Coronary artery (tissue), 2 donors: ENCODE measurements around the gene CHAT.

Experiments
- DNase-seq: peaks from one replicate; pipeline ENCODE4 v3.0.0-alpha.2; 2017; ENCODE audit warnings: low spot score
- H3K27ac ChIP-seq, 2 donors: fragments of 200-600 bp; sonication (generic); one replicate each; pipeline ENCODE4 v1.5.1; 2016 to 2019
- H3K4me3 ChIP-seq: fragments of 200-600 bp; sonication (generic); 2 replicates; pipeline ENCODE4 v1.5.1; 2016; ENCODE audit warnings: mild to moderate bottlenecking, moderate library complexity
- CTCF ChIP-seq: fragments of 200-600 bp; sonication (generic); IDR thresholded peaks from one replicate; pipeline ENCODE4 v1.5.1; 2019; ENCODE audit warnings: antibody characterized with exemption

The CHAT gene

DNA sequence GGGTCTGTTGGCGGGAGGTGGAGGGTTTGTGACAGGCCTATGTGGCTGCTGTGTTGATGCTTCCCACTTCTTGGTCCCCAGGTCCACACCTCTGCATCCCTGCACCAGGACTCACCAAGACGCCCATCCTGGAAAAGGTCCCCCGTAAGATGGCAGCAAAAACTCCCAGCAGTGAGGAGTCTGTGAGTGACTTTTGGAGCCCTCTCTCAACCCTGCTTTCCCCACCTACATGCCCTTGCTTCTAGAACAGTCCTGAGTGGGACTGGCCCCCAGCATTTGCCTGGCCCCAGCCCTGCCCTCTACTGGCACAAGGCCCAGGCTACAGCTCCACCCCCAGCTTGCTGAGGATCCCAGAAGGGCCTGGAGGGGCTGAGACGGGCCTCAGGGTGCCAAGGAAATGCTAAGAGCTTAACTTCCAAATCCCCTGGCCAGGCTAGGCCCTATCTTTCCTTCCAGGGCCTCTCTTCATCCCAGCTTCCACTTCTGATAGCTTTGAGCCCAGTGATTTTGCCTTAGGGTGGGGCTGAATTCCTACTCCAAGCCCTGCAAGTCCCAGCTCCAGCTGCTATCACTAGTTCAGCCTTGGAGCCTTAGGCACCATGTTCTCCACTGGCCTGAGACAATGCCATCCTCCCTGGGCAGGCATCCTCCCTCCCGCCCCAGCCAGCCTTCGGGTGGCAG lies 2.7 kb downstream of the CHAT start:
- no peak for TF ChIP-seq CTCF
- no peak overlapping the region for H3K27ac ChIP-seq
- no peak overlapping the region for H3K4me3 ChIP-seq
- DNase-seq: peak; percentile 40

GRCh38 chr10:49617121-49618020 lies 3.5 kb downstream of the CHAT start:
- Histone ChIP-seq H3K4me3 (no peak overlapping the region), H3K27ac (no peak overlapping the region)
- peak; percentile 29 for DNase-seq
- TF ChIP-seq CTCF: no peak

DNA sequence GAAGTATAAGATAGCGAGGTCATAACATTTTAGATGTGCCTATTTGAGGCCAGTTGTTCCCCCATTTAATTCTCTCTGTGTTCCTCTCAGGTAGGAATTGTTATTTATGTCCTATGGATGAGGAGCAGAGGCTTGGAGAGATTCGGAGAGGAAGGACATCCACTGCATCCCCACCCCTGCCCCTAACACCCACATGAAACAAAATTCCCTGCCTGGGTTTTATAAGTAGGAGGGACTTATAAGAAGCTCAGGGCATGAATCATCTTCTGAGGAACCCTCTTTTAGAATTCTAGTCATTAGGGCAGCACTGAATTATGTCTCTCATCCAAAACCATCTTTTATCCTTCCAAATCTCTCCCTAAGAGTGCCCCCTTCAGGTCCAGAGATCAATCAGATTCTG lies 5.0 kb downstream of the CHAT start:
- H3K27ac ChIP-seq: no peak overlapping the region
- no peak overlapping the region for H3K4me3 ChIP-seq
- DNase-seq: no peak
- no peak for TF ChIP-seq CTCF

DNA sequence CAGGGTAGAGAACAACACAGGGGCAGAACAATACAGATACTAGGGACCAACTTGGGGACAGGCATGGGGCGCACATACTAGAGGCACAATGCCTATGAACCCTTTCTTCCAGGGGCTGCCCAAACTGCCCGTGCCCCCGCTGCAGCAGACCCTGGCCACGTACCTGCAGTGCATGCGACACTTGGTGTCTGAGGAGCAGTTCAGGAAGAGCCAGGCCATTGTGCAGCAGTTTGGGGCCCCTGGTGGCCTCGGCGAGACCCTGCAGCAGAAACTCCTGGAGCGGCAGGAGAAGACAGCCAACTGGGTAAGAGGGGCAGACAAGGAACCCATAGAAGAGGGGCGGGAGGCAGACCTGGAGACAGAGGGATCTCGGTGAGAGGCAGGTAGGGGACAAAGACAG lies 5.8 kb downstream of the CHAT start:
- no peak for TF ChIP-seq CTCF
- DNase-seq: no peak
- Histone ChIP-seq H3K27ac (no peak overlapping the region), H3K4me3 (no peak overlapping the region)

DNA sequence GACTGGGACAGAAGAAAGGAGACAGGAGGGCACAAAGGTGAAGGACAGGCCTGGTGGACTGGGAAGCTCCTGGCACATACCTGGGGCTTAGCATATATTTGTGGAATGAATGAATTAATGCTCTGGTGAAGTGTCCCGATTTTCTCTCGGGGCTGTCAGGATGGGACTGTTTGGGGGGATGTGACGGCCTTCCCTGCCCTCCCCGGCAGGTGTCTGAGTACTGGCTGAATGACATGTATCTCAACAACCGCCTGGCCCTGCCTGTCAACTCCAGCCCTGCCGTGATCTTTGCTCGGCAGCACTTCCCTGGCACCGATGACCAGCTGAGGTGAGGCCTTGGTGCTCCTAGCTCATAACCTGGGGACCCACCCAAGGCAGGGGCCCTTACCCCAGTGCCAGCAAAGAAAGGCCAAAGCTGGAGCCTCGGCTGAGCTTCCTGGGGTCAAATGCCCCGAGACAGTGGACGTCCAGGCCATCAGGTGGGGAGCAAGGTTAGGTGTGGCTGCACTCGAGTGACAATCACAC lies 6.5 kb downstream of the CHAT start:
- no peak overlapping the region for H3K27ac ChIP-seq
- H3K4me3 ChIP-seq: no peak overlapping the region
- no peak for DNase-seq
- no peak for TF ChIP-seq CTCF

- H3K4me3 ChIP-seq: no peak overlapping the region
- H3K27ac ChIP-seq: no peak overlapping the region
- TF ChIP-seq CTCF: no peak
- DNase-seq: no peak
These were observed 7.1 kb downstream of the CHAT start for GRCh38 chr10:49620841-49621378.
